ENCODE data around the gene TMED4. TPM values are rescaled to one million over a fixed set of nuclear protein-coding genes. Genes with fewer than 3 reads are reported as not detected.
A peak's percentile ranks its signal among the peaks of the same experiment; 100 is the strongest.

TMED4 gene
- total and polyA plus RNA-seq, 2 of the 13 experiments (the other 11 are each of a cell fraction or from before 2014, with no cell fraction given), result 81.4 to 109 TPM

DNA sequence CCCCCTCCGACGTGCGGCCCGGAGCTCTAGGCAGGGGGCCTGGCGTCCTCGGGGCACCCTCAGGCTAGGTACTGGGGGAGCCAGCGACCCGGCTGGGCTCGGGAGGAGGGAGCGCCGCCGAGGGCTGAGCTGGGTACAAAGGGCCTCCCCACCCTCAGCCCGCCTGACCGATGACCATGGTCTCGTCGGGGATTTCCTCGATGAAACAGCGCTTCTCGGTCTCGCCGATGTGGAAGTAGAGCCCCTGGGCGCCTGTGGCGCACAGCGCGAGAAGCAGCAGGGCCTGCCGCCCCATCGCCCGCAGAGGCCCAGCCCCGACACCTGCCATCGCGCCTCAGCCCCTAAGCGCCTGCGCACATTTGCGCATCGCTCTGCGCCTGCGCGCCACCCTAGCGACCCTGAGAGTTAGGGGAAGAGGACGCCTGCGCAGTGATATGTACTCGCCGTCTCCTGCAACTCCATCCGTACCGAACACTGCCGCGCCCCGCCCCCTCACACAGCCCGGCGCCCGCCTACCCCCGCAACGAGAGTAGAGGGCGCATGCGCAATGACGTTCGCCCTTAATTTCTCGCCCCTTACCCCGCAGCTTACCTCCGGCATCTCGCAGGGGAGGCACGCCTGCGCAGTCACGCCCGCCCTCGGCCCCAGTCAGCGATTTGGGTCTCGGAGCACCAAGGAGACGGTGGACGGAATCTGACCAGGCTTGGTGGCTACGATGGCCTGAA, at the start of gene TMED4 (continued):
- peak; percentile 58; the same call in 1 of the 2 replicates for TF ChIP-seq GFI1 (CRISPR knock-in tag; IDR thresholded peaks at IDR 0.05; ENCODE audit: borderline replicate concordance)
- no peak for TF ChIP-seq PBX3 (CRISPR knock-in tag; IDR thresholded peaks at IDR 0.05; ENCODE audit: borderline replicate concordance)
- TF ChIP-seq, protein P1, sequence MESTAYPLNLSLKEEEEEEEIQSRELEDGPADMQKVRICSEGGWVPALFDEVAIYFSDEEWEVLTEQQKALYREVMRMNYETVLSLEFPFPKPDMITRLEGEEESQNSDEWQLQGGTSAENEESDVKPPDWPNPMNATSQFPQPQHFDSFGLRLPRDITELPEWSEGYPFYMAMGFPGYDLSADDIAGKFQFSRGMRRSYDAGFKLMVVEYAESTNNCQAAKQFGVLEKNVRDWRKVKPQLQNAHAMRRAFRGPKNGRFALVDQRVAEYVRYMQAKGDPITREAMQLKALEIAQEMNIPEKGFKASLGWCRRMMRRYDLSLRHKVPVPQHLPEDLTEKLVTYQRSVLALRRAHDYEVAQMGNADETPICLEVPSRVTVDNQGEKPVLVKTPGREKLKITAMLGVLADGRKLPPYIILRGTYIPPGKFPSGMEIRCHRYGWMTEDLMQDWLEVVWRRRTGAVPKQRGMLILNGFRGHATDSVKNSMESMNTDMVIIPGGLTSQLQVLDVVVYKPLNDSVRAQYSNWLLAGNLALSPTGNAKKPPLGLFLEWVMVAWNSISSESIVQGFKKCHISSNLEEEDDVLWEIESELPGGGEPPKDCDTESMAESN (CRISPR knock-in tag; conservative IDR thresholded peaks at IDR 0.05), result peak; percentile 60
- TF ChIP-seq, protein P2, sequence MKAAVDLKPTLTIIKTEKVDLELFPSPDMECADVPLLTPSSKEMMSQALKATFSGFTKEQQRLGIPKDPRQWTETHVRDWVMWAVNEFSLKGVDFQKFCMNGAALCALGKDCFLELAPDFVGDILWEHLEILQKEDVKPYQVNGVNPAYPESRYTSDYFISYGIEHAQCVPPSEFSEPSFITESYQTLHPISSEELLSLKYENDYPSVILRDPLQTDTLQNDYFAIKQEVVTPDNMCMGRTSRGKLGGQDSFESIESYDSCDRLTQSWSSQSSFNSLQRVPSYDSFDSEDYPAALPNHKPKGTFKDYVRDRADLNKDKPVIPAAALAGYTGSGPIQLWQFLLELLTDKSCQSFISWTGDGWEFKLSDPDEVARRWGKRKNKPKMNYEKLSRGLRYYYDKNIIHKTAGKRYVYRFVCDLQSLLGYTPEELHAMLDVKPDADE (CRISPR knock-in tag; IDR thresholded peaks at IDR 0.05), result peak; percentile 73; the same call in 1 of the 2 replicates
- TF ChIP-seq ZKSCAN1 (IDR thresholded peaks at IDR 0.05; ENCODE audit: low read length), result no peak
- TF ChIP-seq ZNF773 (CRISPR knock-in tag; IDR thresholded peaks at IDR 0.05; ENCODE audit: borderline replicate concordance), result no peak; the same call in 1 of the 2 replicates
- TF ChIP-seq, protein P3, sequence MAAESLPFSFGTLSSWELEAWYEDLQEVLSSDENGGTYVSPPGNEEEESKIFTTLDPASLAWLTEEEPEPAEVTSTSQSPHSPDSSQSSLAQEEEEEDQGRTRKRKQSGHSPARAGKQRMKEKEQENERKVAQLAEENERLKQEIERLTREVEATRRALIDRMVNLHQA (CRISPR knock-in tag; IDR thresholded peaks at IDR 0.05), result no peak
- no peak; the same call in 1 of the 2 replicates for TF ChIP-seq ZNF33B (CRISPR knock-in tag; IDR thresholded peaks at IDR 0.05)
- TF ChIP-seq NR2F1 (CRISPR knock-in tag; IDR thresholded peaks at IDR 0.05), result no peak
- TF ChIP-seq ZMYM2 (CRISPR knock-in tag; IDR thresholded peaks at IDR 0.05), result no peak; the same call in 1 of the 2 replicates
- TF ChIP-seq, protein P4, sequence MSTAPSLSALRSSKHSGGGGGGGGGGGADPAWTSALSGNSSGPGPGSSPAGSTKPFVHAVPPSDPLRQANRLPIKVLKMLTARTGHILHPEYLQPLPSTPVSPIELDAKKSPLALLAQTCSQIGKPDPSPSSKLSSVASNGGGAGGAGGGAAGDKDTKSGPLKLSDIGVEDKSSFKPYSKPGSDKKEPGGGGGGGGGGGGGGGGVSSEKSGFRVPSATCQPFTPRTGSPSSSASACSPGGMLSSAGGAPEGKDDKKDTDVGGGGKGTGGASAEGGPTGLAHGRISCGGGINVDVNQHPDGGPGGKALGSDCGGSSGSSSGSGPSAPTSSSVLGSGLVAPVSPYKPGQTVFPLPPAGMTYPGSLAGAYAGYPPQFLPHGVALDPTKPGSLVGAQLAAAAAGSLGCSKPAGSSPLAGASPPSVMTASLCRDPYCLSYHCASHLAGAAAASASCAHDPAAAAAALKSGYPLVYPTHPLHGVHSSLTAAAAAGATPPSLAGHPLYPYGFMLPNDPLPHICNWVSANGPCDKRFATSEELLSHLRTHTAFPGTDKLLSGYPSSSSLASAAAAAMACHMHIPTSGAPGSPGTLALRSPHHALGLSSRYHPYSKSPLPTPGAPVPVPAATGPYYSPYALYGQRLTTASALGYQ (CRISPR knock-in tag; IDR thresholded peaks at IDR 0.05), result no peak
- TF ChIP-seq, protein P5, sequence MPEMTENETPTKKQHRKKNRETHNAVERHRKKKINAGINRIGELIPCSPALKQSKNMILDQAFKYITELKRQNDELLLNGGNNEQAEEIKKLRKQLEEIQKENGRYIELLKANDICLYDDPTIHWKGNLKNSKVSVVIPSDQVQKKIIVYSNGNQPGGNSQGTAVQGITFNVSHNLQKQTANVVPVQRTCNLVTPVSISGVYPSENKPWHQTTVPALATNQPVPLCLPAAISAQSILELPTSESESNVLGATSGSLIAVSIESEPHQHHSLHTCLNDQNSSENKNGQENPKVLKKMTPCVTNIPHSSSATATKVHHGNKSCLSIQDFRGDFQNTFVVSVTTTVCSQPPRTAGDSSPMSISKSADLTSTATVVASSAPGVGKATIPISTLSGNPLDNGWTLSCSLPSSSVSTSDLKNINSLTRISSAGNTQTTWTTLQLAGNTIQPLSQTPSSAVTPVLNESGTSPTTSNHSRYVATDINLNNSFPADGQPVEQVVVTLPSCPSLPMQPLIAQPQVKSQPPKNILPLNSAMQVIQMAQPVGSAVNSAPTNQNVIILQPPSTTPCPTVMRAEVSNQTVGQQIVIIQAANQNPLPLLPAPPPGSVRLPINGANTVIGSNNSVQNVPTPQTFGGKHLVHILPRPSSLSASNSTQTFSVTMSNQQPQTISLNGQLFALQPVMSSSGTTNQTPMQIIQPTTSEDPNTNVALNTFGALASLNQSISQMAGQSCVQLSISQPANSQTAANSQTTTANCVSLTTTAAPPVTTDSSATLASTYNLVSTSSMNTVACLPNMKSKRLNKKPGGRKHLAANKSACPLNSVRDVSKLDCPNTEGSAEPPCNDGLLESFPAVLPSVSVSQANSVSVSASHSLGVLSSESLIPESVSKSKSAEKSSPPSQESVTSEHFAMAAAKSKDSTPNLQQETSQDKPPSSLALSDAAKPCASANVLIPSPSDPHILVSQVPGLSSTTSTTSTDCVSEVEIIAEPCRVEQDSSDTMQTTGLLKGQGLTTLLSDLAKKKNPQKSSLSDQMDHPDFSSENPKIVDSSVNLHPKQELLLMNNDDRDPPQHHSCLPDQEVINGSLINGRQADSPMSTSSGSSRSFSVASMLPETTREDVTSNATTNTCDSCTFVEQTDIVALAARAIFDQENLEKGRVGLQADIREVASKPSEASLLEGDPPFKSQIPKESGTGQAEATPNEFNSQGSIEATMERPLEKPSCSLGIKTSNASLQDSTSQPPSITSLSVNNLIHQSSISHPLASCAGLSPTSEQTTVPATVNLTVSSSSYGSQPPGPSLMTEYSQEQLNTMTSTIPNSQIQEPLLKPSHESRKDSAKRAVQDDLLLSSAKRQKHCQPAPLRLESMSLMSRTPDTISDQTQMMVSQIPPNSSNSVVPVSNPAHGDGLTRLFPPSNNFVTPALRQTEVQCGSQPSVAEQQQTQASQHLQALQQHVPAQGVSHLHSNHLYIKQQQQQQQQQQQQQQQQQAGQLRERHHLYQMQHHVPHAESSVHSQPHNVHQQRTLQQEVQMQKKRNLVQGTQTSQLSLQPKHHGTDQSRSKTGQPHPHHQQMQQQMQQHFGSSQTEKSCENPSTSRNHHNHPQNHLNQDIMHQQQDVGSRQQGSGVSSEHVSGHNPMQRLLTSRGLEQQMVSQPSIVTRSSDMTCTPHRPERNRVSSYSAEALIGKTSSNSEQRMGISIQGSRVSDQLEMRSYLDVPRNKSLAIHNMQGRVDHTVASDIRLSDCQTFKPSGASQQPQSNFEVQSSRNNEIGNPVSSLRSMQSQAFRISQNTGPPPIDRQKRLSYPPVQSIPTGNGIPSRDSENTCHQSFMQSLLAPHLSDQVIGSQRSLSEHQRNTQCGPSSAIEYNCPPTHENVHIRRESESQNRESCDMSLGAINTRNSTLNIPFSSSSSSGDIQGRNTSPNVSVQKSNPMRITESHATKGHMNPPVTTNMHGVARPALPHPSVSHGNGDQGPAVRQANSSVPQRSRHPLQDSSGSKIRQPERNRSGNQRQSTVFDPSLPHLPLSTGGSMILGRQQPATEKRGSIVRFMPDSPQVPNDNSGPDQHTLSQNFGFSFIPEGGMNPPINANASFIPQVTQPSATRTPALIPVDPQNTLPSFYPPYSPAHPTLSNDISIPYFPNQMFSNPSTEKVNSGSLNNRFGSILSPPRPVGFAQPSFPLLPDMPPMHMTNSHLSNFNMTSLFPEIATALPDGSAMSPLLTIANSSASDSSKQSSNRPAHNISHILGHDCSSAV (CRISPR knock-in tag; IDR thresholded peaks at IDR 0.05; ENCODE audit: borderline replicate concordance), result no peak
- TF ChIP-seq NCOA1 (CRISPR knock-in tag; IDR thresholded peaks at IDR 0.05), result peak; percentile 82
